Testis (tissue), 3 donors: Measurements from ENCODE around the gene UBE2L3. TPM values are rescaled to one million over a fixed set of nuclear protein-coding genes. Genes with fewer than 3 reads are reported as not detected.
A peak's percentile ranks its signal among the peaks of the same experiment; 100 is the strongest.

ENCODE experiments used
- DNase-seq: peaks from one replicate; pipeline ENCODE4 v3.0.0-alpha.2; 2019
- H3K27ac ChIP-seq, 2 donors: fragments of 200-600 bp; sonication (generic); one replicate each; pipeline ENCODE4 v1.5.1; 2019
- H3K27me3 ChIP-seq: fragments of 200-600 bp; sonication (generic); one replicate; pipeline ENCODE4 v1.5.1; 2019
- H3K36me3 ChIP-seq: fragments of 200-600 bp; sonication (generic); one replicate; pipeline ENCODE4 v1.5.1; 2017; ENCODE audit warnings: low read depth; ENCODE audit errors: missing control alignments
- H3K4me1 ChIP-seq: fragments of 200-600 bp; sonication (generic); one replicate; pipeline ENCODE4 v1.5.1; 2019
- H3K4me3 ChIP-seq, 2 donors: fragments of 200-600 bp; sonication (generic); one replicate each; pipeline ENCODE4 v1.5.1; 2017 to 2019
- H3K9me3 ChIP-seq: fragments of 200-600 bp; sonication (generic); one replicate; pipeline ENCODE4 v1.5.1; 2017
- POLR2A ChIP-seq: fragments of 450-650 bp; IDR thresholded peaks from one replicate; pipeline ENCODE4 v1.6.1; 2017; ENCODE audit warnings: antibody characterized with exemption, mild to moderate bottlenecking, moderate library complexity
- WGBS, 2 donors: methylation state at CpG; one replicate each; pipeline ENCODE4 v1.1.5; 2018; 5-methylcytosine and 5-hydroxymethylcytosine counted together
- intact Hi-C: fragments of 100-400 bp; cut with DNase I; formaldehyde crosslinking; loops from one replicate; pipeline ENCODE4 v1.15.1; 2023; ENCODE audit warnings: low total_unique reads
- polyA plus RNA-seq: library from polyadenylated mRNA; stranded (reverse); fragments of 350-450 nt; fragmentation: Illumina TruSeq; extraction: RNeasy Lipid Tissue Mini Kit (QIAGEN cat#74804); gene quantifications from one replicate; pipeline ENCODE4 v1.2.3, GENCODE V29; 2014; ENCODE audit warnings: low read depth, low replicate concordance; ENCODE audit not compliant: insufficient read depth
- total RNA-seq, 2 donors: library from RNA; depleted of rRNA; stranded (reverse); fragments of >200 nt; gene quantifications; one replicate each; pipeline ENCODE4 v1.2.3, GENCODE V29; 2016
- TF ChIP-seq, protein P1 (sequence below), 3 experiments: fragments of 450-650 bp in 2 of 3; fragments of 200-600 bp in 1 of 3; sonication (generic) in 1 of 3; IDR thresholded peaks; one replicate each; pipeline ENCODE4 v1.5.1; 2016 to 2019; ENCODE audit warnings: antibody characterized with exemption in 3 of 3, mild to moderate bottlenecking in 2 of 3, moderate library complexity in 1 of 3

UBE2L3 gene
- total and polyA plus RNA-seq, 3 donors from 2014 or later, result 61.4 to 66.8 (median 63.3) TPM

DNA sequence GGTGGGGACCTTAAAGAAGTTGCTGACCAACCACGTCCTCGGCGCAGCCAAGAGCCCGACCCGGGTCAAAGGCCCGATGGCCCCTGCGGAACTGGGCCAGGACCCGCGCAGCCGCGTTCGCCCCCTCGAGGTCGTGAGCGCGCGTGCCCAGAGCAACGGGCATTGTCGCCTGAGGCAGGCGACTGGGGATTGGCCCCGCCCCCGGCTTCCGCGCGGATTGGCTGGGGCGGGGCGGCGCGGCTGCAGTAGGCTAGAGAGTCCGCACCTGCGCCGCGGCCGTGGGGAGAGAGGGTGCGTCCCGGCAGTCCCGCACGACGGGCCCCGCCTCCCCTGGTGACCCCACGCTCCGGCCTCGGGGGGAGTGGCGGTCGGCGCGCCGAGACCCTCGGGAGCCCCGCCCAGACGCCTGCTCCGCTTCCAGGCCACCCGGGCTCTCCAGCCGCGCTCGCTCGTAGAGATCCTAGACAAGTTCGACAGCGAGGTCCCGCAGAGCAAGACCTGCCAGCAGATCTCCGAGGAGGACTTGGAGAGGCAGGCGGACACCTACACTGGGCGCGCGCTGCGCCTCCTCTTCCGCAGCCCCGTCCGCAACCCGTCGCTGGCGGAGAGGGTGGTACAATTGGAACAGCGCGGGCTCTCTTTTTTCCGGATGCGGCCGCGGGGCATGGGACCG lies 90.0 kb downstream of the UBE2L3 start:
- Histone ChIP-seq H3K4me1 (no peaks in the 10 kb centered on the region), H3K27ac (no peak overlapping the region), H3K36me3 (no peaks in the 10 kb centered on the region), H3K27me3 (no peaks in the 10 kb centered on the region), H3K9me3 (no peaks in the 10 kb centered on the region), H3K4me3 (peak overlapping the region; percentile 27 to 50)
- WGBS, 2 donors, result 0 to 1% methylated on average over 1 to 76 of the region's 79 CpGs
- intact Hi-C loops, result no loop called here
- TF ChIP-seq, protein P1, sequence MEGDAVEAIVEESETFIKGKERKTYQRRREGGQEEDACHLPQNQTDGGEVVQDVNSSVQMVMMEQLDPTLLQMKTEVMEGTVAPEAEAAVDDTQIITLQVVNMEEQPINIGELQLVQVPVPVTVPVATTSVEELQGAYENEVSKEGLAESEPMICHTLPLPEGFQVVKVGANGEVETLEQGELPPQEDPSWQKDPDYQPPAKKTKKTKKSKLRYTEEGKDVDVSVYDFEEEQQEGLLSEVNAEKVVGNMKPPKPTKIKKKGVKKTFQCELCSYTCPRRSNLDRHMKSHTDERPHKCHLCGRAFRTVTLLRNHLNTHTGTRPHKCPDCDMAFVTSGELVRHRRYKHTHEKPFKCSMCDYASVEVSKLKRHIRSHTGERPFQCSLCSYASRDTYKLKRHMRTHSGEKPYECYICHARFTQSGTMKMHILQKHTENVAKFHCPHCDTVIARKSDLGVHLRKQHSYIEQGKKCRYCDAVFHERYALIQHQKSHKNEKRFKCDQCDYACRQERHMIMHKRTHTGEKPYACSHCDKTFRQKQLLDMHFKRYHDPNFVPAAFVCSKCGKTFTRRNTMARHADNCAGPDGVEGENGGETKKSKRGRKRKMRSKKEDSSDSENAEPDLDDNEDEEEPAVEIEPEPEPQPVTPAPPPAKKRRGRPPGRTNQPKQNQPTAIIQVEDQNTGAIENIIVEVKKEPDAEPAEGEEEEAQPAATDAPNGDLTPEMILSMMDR (IDR thresholded peaks at IDR 0.05), result no peak
- no peak for TF ChIP-seq POLR2A
- peak; percentile 71 for DNase-seq

GRCh38 chr22:21659864-21660525 lies 92.5 kb downstream of the UBE2L3 start:
- intact Hi-C loops, result no loop called here
- H3K27me3 ChIP-seq, result no peaks in the 10 kb centered on the region

DNA sequence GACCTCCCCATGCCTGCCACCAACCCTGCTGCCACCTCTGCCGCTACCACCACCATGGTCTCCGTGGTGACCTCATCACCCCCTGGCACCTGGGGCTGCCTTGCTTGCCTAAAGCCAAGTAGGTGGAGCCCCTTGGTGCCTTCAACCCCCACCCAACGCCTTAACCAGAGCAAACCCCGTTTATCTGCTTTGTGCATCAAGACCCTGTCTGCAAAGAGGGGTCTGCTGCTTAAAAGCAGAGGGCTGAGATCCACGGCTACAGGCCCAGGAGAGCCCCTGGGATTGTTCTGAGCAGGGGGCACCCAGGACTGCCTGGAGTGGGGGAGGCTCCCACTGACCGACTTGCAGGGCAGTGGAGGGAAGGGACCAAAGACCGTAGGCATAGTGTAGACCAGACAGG lies 93.4 kb downstream of the UBE2L3 start:
- Histone ChIP-seq H3K27me3 (no peaks in the 10 kb centered on the region), H3K27ac (no peak overlapping the region), H3K4me1 (peaks cover 6% of the 10 kb centered on the region), H3K36me3 (no peaks in the 10 kb centered on the region), H3K4me3 (no peak overlapping the region), H3K9me3 (no peaks in the 10 kb centered on the region)
- intact Hi-C loops, result no loop called here
- DNase-seq, result no peak
- 72 to 78% methylated on average over 5 to 7 of the region's 7 CpGs for WGBS, 2 donors
- no peak for TF ChIP-seq POLR2A
- TF ChIP-seq, protein P1 (IDR thresholded peaks at IDR 0.05), result no peak

More at GRCh38 chr22:21659864-21660525, 92.5 kb downstream of the UBE2L3 start:
- TF ChIP-seq, protein P1 (IDR thresholded peaks at IDR 0.05), result no peak
- TF ChIP-seq POLR2A, result no peak
- Histone ChIP-seq H3K4me1 (no peaks in the 10 kb centered on the region), H3K9me3 (no peaks in the 10 kb centered on the region), H3K36me3 (no peaks in the 10 kb centered on the region), H3K4me3 (no peak overlapping the region), H3K27ac (no peak overlapping the region)
- 84 to 89% methylated on average over 7 of the region's 7 CpGs for WGBS, 2 donors
- no peak for DNase-seq

DNA sequence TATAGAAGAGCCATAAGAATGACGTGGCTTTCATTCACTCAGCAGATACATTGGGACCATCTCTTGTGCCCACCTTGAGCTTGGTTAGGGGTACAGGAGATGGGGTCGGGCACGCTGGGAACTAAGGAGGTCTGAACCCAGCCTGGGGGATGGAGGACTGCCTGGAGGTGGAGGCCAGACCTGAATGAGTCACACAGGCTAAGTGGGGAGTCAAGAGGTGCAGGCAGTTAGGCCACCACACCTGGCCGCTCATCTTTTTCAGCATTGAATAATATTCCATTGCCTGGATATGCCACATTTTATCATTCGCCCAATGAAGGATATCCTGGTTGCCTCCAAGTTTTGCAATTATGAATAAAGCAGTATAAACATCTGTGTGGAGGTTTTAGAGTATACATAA lies 94.5 kb downstream of the UBE2L3 start:
- no peak for DNase-seq
- WGBS, 2 donors, result 91 to 94% methylated on average over 5 of the region's 5 CpGs
- intact Hi-C loops, result no loop called here
- Histone ChIP-seq H3K9me3 (no peaks in the 10 kb centered on the region), H3K36me3 (no peaks in the 10 kb centered on the region), H3K4me1 (peaks cover 6% of the 10 kb centered on the region), H3K27me3 (no peaks in the 10 kb centered on the region), H3K4me3 (no peak overlapping the region), H3K27ac (no peak overlapping the region)
- no peak for TF ChIP-seq POLR2A
- TF ChIP-seq, protein P1 (IDR thresholded peaks at IDR 0.05), result no peak
